Caki2 (cell line): ENCODE measurements around the gene MPP3. TPM values are rescaled to one million over a fixed set of nuclear protein-coding genes. Genes with fewer than 3 reads are reported as not detected.

Experiments used
- DNase-seq: peaks from one replicate; pipeline ENCODE4 v3.0.0-alpha.2; 2015; ENCODE audit warnings: low read depth
- in situ Hi-C: cut with HindIII; loops from 2 replicates; pipeline ENCODE4 v1.10.0; 2016; ENCODE audit warnings: low sequenced_read_pairs, low pct_unique_long_range_greater_than_20kb, mixed read lengths
- total RNA-seq: library from RNA; depleted of rRNA; stranded (reverse); fragments of >200 nt; shearing (Covaris generic); gene quantifications from 2 replicates; pipeline ENCODE4 v1.2.3, GENCODE V29; 2014; ENCODE audit warnings: low replicate concordance

Gene MPP3
- total RNA-seq, 1 experiment from 2014 or later = 11.6 TPM

GRCh38 chr17:43789482-43789881 is 43.5 kb downstream of the MPP3 start:
- no peak for DNase-seq
- in situ Hi-C loops = no loop called here

- no peak for DNase-seq
- in situ Hi-C loops = no loop called here
Observed at GRCh38 chr17:43788540-43788939, 44.4 kb downstream of the MPP3 start.

- DNase-seq = no peak
- in situ Hi-C loops = no loop called here
Observed at GRCh38 chr17:43787728-43788127, 45.2 kb downstream of the MPP3 start.

- DNase-seq = no peak
- in situ Hi-C loops = no loop called here
Observed at GRCh38 chr17:43784628-43785101, 48.3 kb downstream of the MPP3 start.

GRCh38 chr17:43784068-43784467 is 48.9 kb downstream of the MPP3 start:
- no peak for DNase-seq
- in situ Hi-C loops = no loop called here

GRCh38 chr17:43782913-43783680 is 49.8 kb downstream of the MPP3 start:
- in situ Hi-C loops = no loop called here
- no peak for DNase-seq

GRCh38 chr17:43780135-43780534 is 52.8 kb downstream of the MPP3 start, which contains the start of gene CFAP97D1:
CFAP97D1 (plus strand) TSS chr17:43780435; CDS start chr17:43780463, 28 bp downstream.
- in situ Hi-C loops = no loop called here
- DNase-seq = no peak

GRCh38 chr17:43779145-43780125 is 53.5 kb downstream of the MPP3 start:
- in situ Hi-C loops = no loop called here
- DNase-seq = no peak

GRCh38 chr17:43778337-43779144 is 54.4 kb downstream of the MPP3 start, which contains the start of gene DUSP3:
DUSP3 (minus strand) TSS chr17:43778977; CDS start chr17:43778924, 53 bp downstream.
- in situ Hi-C loops = no loop called here
- DNase-seq = peak; percentile 90

- in situ Hi-C loops = no loop called here
- DNase-seq = no peak
Observed at GRCh38 chr17:43774304-43775250, 58.4 kb downstream of the MPP3 start.

GRCh38 chr17:43772877-43773648 is 59.9 kb downstream of the MPP3 start:
- DNase-seq = no peak
- in situ Hi-C loops = no loop called here

- in situ Hi-C loops = no loop called here
- DNase-seq = no peak
Observed at GRCh38 chr17:43771463-43771862, 61.5 kb downstream of the MPP3 start.

GRCh38 chr17:43770957-43771356 is 62.0 kb downstream of the MPP3 start:
- in situ Hi-C loops = no loop called here
- DNase-seq = no peak

GRCh38 chr17:43769859-43770258 is 63.1 kb downstream of the MPP3 start:
- no peak for DNase-seq
- in situ Hi-C loops = no loop called here

- in situ Hi-C loops = no loop called here
- DNase-seq = no peak
Observed at GRCh38 chr17:43769426-43769825, 63.5 kb downstream of the MPP3 start.

GRCh38 chr17:43768943-43769342 is 64.0 kb downstream of the MPP3 start:
- in situ Hi-C loops = no loop called here
- no peak for DNase-seq
